Frontal cortex (tissue), 4 donors: ENCODE results near the gene MYO3B. TPM values are rescaled to one million over a fixed set of nuclear protein-coding genes. Genes with fewer than 3 reads are reported as not detected.
"Not testable (repeated sequence)": the region's sequence is repeated elsewhere in the genome, so short reads cannot be mapped to it uniquely, and the experiment has no call there.

Experiments
- DNase-seq, 2 donors: peaks; one replicate each; pipeline ENCODE4 v3.0.0; 2012; ENCODE audit warnings: low spot score in 2 of 2
- FAIRE-seq: peaks from 2 replicates; lab custom pipeline; 2012; peaks lifted over from hg19 to GRCh38; lab: Jason Lieb, UNC
- total RNA-seq: library from RNA; depleted of rRNA; stranded (reverse); fragments of >200 nt; gene quantifications from one replicate; pipeline ENCODE4 v1.2.3, GENCODE V29; 2014
- donor health status: control.
- donor health status: control.
- donor health status: control.

Gene MYO3B
- total RNA-seq, 1 donor from 2014 or later, result 0.41 TPM

GRCh38 chr2:170204298-170204951 is 26.5 kb downstream of the MYO3B start:
- FAIRE-seq (no peak), DNase-seq (no peak)

- no peak for DNase-seq
- FAIRE-seq, result no peak
Observed at GRCh38 chr2:170206246-170206645, 28.3 kb downstream of the MYO3B start.

DNA sequence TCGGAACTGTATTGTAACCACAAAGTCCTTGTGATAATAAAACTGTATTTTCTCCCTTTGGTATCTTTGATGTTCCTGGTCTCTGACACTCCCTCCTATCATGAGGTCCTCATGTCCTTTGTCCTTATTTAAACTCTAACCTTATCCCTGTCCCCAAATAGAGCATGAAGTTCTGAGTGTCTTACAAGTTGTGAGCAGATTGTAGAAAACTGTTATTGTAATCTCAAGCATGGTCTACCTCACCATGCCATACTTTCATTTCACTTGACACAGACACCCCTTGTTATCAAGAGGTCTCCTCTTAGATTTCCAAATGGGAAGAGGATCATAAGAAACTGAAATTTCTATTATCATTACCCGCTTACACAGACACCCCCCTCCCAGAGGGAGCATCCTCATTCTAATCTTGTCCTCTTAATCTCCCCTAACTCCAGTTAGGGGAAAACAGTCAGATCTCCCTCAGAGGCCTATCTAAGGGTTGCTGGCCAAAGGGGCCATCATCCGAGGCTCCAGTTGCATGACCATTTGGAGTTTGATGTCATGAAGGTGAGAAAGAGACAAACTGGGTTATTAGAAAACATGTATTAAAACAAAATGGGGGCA is 29.0 kb downstream of the MYO3B start:
- DNase-seq, result no peak
- no peak for FAIRE-seq

- FAIRE-seq (no peak), DNase-seq (no peak)
Observed at GRCh38 chr2:170207901-170208300, 30.0 kb downstream of the MYO3B start.

DNA sequence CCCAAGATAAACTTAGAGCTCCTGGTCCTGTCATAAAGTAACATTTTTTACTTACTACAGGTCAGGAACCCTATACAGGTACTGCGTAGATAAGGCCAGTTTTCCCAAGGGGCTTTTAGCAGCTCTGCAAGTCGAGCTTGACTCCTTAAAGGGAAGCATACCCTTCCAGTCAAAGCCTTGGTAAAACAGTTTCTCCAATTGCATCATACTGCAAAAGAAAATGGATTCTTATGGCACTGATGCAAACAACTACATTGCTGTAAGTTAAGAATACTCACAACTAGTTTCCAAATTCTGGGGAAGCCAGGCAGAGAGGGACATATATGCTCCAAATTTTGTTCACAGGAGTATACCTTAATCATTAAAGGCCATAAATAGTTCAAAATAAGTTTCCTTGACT is 31.0 kb downstream of the MYO3B start:
- FAIRE-seq (no peak), DNase-seq (no peak)

GRCh38 chr2:170212625-170213280 is 34.8 kb downstream of the MYO3B start:
- no peak for FAIRE-seq
- no peak for DNase-seq

GRCh38 chr2:170213281-170213625 is 35.3 kb downstream of the MYO3B start:
- not testable (repeated sequence) for FAIRE-seq, DNase-seq

GRCh38 chr2:170213651-170214050 is 35.7 kb downstream of the MYO3B start:
- FAIRE-seq (no peak), DNase-seq (no peak)

- DNase-seq, result no peak
- FAIRE-seq, result no peak
Observed at GRCh38 chr2:170214309-170214948, 36.5 kb downstream of the MYO3B start.

- no peak for DNase-seq
- no peak for FAIRE-seq
Observed at GRCh38 chr2:170215021-170215420, 37.1 kb downstream of the MYO3B start.

- no peak for DNase-seq
- no peak for FAIRE-seq
Observed at GRCh38 chr2:170216428-170216827, 38.5 kb downstream of the MYO3B start.

DNA sequence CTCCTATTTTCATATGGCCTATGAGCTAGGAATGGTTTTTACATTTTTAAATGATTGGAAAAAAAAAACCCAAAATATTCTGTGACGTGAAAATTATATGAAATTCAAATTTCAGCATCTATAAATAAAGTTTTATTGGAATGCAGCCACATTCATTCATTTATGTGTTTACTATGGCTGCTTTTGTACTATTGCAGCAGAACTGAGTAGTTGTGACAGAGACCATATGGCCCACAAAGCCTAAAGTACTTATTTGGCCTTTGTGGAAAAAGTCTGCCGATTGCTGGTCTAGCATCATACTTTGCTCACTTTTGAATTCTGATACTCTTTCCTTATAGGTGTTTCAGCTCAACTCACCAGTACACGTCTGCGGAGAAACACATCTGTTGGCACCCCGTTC is 39.0 kb downstream of the MYO3B start:
- FAIRE-seq (no peak), DNase-seq (no peak)

DNA sequence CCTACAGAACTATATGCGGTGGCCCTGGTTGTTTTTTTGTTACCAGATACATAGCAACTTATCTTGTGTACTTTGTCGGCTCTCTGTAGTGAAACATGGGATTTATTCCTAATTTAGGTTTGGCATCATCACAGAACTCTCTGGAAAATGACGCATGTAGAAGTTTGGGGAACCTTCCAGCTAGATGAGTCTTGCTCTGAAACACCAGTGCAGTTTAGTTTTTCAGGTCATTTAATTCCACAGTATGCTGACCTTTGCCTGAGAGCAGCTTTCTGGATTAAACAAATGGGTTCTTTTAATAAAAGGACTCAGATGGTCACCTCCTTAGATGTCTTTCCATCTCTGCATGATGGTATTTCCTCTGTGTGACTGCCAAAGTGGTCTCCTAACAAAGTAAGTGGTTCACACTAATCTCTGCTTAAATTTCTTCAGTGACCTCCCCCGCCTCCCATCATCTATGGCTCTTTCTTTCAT is 39.9 kb downstream of the MYO3B start:
- no peak for DNase-seq
- no peak for FAIRE-seq

DNA sequence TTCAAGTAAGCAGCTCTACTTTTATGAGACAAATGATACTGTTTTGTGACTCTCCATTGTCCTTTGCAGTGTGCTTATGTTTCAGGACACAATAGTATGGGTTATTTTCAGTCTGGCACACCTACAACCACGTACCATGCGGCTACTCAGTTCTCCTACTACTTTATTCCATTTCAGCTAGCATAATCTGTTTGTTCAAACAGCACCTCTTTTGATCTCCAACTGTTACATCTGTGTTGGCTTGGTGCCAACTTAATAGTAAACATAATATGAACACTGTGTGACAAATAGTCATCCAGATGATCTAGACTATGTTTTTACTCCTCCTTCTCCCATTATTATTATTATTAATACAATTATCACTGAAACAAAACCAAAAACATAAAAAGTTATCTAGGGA is 40.5 kb downstream of the MYO3B start:
- DNase-seq (no peak), FAIRE-seq (no peak)

DNA sequence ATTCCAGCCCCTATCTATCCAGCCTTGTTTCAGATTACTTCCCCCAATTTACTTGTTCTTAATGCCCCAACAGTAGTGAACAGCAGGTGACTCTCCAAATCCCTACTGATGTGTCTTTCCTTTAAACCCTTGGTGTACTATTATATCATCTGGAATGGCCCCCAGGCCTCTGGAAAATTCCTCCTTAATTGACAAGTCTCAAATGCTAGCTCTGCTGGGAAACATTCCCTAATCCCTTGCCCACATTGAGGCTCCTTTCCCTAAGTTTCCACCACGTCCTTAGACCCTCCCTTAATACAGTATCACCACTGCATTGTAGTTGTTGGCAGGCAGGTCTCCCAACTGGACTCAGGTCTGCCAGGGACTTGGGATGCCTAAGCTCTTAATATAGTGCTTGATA is 41.0 kb downstream of the MYO3B start:
- DNase-seq, result no peak
- FAIRE-seq, result no peak

GRCh38 chr2:170221317-170222288 is 43.7 kb downstream of the MYO3B start:
- FAIRE-seq (no peak), DNase-seq (no peak)

- no peak for DNase-seq
- FAIRE-seq, result no peak
Observed at GRCh38 chr2:170222298-170222697, 44.4 kb downstream of the MYO3B start.

DNA sequence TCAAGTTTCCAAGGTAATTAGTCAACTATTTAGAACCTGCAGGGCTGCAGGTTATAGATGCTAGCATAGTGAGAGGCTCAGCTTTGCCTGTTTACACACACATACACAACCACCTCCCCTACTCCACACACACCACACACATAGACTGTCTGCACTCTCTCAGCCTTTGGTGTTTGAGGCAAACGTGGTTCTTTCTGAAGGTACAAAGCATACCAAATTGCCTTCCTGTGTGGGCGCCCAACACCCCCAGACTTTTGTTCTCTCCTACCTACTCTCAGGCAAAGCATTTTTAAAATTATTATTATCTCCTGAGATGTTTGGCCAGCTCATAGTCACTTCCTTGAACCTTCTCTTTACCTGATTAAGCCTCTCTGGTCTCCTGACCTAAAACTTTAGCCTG is 44.9 kb downstream of the MYO3B start:
- FAIRE-seq, result no peak
- DNase-seq, result no peak

GRCh38 chr2:170224692-170225294 is 46.8 kb downstream of the MYO3B start:
- FAIRE-seq, result no peak

More at GRCh38 chr2:170224692-170225294, 46.8 kb downstream of the MYO3B start:
- DNase-seq, result no peak
